Nucleus accumbens (tissue), 56 donors: ENCODE data around the gene CACNA1C.
"Not testable (repeated sequence)": the region's sequence is repeated elsewhere in the genome, so short reads cannot be mapped to it uniquely, and the experiment has no call there.

Source experiments
- DNase-seq, 56 donors: peaks; one replicate each; lab custom pipeline; 2025; lab: John Stamatoyannopoulos, UW

The CACNA1C gene

DNA sequence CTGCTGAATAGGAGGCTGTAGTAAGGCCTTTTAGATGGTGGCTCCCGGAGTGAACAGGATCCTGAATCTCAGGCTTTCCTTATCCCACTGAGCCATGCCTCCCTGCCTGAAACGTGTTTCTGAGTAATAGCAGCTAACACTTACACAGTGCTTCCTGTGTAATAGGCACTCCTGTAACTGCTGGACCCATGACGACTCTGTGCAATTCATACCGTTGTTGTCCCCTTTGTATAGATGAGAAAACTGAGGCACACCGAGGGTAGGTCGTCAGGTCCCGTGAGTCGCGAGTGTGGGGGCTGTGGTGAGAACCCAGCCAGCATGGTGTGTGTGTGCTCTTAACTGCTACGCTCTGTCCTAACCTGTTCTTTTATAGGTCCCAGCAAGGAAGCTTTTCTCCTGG, 193.6 kb downstream of the CACNA1C start:
- no peak for DNase-seq

DNA sequence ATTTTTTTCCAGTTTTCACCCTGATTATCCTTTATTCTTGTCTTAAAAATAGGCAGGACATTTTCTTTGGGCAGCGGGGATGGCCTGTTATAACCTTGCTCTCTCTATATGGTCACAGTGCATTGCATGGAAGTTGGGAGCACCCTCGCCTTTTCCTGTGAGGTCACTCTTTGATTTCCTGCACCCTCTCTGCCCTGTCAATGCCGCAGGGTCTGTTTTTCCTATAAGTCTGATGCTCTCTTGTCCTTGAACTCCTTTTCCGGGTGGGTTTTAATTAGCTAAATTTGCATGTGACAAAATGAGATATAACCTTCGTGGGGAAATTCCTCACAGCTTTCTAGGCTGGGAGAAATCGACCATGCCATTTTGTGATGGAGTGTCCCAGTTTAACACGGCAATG, 194.3 kb downstream of the CACNA1C start:
- DNase-seq: no peak

DNA sequence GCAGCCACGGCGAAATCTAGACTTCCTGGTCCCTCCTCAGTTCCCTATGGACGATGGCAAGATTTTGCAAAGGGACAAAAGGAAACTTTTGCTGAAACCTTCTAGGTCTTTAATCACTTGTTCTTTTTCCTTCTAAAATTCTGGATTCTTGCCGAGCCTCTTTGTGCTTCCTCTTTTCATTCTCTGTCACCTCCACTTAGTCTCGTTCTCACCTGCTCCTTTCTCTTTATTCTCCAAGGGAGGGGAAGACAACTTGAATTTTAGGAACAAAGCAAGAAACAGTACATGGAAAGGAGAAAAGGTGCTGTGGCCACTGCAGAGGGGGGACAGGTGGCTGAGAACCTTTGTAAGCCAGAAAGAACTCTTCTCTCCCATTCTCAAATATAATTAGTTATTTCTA, 194.8 kb downstream of the CACNA1C start:
- no peak for DNase-seq

DNA sequence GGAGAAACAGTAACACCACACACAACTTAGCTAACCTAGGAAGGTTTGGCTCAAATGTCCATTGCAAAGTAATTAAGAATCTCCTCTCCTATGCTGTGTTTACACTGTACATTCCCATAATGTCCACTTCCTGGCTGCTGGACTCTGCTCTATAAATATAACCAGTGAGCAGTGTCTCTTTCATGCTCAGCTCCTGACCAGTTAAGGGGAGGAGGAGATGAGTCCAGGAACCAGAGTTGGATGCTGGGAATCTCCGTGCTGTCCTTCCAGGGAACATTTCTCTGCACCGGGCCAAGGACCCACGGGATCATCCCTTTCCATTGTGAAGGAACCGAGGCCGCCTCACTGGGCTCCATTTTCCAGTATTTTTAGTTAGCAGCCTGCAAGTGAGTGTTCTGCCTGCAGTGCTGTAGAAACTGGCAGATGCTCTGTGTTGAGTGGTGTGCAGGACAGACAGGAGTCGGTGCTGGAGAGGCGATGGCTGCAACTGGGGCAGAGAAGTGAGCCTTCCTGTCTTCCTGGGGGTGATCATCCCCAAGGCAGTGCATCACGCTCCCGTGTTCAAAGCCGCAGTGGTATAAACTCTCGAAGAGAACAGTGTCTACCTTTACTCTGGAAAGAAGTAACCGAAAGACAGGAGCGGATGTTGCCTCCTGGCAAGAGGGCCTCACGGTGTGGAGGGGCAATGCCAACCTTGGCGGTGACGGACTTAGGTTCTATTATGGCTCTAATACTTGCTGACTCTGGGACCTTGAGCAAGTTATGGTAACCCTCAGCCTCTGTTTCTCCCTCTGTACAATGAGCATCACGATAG, 195.5 kb downstream of the CACNA1C start:
- DNase-seq: no peak

DNA sequence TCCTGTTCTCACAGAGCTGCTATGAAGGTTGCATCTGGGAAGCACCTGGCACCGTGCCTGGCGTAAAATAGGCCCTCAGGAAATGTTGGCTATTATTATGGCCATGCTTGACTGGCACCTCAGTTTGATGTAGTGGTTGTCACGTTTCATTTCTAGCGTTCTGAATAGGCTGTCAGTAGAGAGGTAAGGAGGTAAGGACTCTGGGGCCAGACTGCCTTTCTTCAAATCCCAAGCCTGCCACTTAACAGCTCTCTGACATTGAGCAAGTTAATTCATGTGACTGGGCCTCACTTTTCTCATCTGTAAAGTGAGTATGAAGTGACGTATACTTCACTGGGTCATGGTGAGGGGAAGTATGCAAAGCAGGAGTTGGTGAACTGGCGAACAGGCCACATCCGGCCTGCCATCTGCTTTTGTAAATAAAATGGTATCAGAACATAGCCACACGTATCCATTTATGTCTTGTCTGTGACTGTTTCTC, 196.2 kb downstream of the CACNA1C start:
- DNase-seq: no peak

DNA sequence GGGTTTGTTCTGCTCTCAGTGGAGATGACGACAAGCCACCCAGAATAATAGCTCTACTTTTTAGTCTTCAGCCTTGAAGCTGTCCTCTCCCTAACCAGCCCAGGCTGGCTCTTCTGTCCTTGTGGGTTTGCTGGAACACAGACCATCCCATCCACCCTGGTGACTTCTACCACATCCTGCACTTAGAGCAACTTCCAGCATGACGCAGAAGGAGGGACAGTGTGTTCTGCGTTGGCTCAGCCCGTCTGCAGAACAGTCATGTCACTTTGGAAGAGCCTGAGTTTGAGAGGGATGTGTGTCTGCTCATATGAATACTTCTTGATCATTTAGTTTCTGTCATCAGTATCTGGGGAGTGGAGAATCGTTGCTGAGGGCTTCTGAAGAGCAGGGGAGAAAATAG, 198.0 kb downstream of the CACNA1C start:
- no peak for DNase-seq

DNA sequence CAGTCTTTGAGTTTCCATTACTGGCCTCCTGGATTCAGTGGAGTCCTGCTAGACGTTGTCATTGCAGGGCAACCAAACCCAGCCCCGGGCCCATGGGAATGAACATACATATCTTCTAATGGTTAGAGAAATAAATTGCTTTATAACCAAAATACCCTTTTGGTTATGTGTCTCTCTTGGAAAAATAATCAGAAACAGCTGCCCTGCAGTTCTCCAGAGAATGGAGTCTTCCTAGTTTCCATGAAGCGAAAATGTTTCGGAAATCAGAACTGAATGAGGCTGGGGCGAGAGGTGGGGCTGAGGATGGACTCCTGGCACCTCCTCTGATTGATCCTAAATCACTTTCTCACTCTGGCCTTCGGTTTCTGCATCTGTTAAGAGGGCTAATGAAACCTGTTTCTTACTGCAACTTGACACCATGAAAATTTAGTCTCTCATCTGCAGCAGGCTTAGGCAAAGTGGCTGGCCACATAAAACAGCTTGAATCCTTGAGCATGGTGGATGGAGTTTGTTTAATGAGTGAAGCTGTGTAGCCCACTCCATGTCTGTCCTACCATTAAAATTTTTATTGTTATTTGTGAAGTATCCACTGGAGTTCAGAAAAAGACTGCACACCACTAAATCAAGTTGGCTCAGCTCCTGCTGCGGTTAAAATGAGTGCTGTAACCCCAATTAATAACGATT, 198.9 kb downstream of the CACNA1C start:
- no peak for DNase-seq

DNA sequence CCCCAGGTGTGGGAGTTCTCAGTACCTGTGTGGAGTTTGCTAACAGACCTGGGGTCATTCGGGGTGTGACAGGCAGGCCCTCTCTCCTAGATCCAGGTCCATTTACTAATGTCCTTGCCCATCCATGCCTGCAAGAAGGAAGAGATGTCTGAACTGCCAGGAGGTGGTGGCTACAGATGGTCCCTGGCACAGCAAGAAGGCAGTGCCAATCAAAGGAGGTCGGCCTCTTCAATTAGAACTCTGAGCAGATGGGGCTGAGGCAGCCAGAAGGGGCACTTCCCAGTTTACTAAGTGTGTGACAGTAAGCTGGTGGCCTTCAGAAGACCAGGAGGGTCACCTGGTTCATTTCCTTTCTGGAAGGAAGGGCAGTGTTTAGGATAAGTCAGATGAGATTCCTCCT, 202.5 kb downstream of the CACNA1C start:
- DNase-seq: no peak

DNA sequence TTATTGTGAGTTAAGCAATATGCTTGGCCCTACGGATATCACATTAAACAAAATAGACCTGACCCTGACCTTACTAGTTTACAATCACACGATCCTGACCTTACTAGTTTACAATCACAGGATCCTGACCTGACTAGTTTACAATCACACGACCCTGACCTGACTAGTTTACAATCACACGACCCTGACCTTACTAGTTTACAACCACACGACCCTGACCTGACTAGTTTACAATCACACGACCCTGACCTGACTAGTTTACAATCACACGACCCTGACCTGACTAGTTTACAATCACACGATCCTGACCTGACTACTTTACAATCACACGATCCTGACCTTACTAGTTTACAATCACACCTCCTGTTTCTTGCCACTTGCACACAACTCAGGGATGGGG, 202.9 kb downstream of the CACNA1C start:
- DNase-seq: not testable (repeated sequence)

DNA sequence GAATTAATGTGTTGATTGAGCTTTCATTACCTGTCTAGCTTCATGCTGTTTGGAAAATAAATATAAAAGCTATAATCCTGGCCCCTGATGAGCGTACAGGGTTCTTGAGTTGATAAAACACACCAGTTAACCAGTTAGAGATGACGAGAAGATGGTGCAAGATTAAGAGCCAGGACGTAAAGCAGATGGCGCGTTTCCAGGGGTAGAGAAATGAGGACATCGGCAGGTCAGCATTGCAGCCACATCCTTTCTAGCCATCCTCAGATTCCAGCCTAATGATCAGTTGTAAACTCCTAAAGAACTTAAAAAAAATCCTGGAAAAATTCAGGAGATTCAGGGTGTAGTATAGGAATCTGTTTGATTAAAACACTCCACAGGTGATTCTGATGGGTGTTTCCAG, 203.7 kb downstream of the CACNA1C start:
- no peak for DNase-seq

DNA sequence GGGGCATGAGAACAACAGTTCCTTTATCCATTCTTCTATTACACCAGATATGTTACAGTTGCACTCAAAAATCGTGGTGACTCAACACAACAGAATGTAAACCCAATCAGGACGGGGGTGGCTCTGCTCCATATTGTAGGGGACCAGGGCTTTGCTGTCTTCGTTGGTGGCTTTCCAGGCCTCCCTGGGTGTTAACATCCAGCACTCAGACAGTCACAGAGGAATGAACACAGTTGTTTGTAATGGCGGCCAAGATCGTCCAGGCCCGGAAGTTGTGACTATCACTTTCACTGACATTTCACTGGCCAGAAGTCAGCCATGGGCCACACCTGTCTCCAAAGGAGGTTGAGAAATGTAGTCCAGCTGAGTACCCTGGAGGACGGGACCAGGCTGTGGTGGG, 204.1 kb downstream of the CACNA1C start:
- no peak for DNase-seq

DNA sequence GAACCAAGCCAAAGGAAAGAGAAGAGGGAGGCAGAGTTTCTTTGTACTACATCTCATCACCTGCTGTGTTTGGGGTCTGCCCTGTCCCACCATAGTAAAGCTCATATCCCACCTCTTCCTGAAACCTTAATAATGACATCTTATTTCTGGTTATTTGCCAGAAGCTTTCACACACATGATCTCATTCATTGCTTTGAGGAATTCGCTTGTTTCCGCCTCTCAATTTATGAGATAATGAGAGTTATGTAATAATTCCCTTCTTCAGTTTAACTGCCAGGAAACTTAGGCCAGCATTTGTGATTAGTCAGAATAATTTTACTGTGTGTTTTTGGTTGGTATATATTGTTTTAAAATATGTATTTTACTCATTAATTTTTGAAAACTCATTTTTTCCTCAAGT, 205.2 kb downstream of the CACNA1C start:
- no peak for DNase-seq

DNA sequence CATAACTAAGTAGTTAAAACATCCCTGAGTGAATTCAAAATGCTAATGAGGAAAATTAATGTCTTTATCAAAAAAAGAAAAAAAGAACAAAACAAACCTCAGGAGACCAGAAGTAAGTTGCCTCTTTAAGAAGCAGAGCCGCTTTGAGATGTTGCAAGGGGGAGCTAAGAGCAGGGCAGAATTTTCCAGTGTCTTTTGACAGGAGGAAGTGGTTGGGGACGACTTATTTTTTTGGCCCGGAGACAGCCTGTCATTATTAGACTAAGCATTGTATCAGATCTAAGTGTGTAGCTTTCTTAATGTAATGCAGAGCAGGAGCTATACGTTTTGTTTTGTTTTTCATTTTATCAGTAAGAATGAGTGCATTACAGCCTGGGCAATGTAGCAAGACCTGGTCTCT, 206.6 kb downstream of the CACNA1C start:
- DNase-seq: no peak

DNA sequence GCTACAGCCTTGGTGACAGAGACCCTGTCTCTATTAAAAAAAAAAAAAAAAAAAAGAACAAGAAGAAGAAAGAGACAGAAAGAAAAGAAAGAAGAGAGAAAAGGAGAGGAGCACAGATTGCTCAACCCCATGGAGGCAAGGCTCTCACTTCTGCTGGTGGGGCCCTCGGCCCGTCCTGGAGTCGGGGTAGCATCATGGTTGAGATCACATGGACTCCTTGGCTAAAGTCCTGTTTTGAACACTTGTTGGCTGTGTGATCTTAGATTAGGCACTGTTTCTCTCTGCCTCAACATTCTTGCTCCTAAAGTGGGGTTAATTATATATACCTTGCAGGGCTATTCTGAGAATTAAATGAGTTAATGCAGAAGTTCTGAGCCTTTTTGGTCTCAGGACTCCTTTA, 207.7 kb downstream of the CACNA1C start:
- DNase-seq: no peak

DNA sequence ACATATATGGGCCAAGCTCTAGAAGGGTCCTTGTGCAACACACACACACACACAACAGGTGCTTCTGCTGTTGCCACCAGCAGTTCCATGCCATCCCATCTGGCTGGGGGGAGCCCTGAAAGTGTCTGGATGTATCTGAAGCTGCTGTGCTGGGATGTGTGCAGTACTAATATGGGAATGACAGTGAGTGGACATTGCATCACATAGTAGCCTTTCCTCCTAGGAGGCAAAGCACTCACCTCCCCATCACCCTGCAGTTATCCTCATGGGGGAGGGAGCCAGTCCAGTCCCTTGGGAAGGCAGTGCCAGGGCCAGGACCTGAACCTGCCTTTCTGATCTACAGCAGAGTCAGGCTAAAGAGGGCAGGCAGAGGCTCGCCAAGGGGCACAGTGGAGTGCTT, 208.9 kb downstream of the CACNA1C start:
- no peak for DNase-seq

DNA sequence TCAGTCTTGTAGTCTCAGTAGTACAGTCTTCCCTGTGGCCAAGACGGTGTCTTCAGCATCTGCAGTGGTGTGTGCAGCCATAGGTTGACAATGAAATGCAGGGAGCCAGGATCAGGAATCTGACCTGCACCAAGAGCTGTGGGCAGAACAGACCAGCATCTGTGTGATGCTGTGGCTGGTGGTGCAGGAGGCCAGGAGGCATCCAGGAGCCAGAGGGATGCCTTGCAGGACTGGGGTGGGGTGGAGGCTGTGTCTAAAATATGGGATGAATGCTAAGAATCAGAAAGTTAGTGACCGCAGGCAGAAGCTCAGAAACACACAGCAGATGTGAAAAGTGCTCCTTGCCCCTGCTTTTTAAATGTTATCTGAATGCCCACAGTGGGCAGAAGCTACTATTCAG, 209.7 kb downstream of the CACNA1C start:
- DNase-seq: no peak

DNA sequence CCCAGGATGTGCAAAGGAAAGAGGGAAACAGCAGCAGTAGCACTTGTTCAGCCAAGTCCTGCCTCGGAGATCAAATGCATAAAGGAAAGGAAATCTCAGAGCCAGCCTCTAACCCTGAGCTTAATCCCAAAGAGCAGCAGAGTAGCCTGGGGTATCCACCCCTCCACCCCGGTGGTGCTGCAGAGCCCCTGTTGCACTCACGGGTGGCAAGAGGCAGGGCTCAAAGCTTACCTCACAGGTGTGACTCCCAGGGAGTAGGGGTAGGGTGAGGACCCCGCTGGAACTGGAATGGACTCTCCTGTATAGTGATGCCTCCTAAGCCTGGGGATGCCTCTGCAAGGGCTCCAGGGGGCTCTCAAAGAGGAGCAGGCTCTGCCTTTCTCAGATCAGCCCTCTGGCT, 211.1 kb downstream of the CACNA1C start:
- no peak for DNase-seq

DNA sequence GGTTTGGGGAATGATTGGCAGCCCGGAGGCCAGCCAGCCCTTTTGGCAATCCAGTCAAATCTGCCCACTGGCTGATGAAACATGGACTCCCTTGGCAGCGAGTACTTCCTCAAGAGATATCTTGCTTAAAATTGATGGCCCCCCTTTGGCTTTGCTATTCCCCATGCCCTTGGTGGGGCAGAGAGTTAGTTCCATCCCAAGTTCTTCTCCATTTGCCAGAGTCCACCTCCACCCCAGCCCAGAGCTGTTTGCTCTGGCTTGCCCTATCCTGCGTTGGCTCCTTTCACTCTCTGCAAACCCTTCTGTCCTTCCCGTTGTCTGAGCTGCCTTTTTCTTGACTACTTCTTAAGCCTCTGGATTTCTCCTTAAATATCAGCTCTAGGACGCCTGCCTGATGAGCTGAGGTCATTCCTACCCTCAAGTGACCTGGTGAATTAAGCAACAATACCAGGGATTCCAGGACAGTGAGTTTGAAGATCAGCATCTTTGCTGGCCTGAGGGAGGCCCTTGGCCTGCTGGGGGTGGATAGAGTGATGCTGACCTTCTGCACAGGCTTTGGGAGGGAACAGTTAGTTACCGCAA, 212.0 kb downstream of the CACNA1C start:
- no peak for DNase-seq

DNA sequence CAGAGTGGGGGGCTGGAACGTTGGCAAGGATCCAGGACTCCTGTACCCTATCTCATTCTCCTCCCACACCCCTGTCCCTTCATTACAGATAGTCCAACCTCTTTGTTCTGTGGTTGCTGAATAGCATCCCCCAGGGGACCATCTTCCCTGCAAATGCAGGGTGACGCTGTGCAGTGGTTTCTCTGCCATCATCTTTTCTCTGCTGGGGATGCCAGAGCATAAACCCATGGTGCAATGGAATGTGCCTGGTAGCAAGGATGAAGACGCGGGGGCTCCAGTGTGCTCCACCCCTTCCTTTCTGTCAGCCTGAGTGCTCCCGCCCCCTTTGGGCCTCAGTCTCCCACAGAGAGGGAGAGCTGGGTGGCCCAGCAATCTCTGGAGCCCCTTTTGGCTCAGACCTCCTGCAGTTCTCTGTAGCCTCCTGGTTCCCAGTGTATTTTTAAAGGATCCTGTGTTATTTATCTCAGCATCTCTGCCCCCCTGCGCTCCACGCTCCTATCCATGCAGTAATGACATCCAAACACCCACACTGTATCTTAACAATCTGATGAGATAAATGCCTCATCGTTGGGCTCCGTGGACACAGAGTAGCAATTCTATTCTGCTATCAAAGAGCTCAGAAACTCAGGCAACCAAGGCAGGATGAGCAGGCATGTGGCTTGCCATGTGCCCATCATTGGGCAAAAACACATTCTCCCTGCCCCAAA, 212.8 kb downstream of the CACNA1C start:
- peak in 13 of 56 donors; percentile 3 to 42 (median 22) for DNase-seq

DNA sequence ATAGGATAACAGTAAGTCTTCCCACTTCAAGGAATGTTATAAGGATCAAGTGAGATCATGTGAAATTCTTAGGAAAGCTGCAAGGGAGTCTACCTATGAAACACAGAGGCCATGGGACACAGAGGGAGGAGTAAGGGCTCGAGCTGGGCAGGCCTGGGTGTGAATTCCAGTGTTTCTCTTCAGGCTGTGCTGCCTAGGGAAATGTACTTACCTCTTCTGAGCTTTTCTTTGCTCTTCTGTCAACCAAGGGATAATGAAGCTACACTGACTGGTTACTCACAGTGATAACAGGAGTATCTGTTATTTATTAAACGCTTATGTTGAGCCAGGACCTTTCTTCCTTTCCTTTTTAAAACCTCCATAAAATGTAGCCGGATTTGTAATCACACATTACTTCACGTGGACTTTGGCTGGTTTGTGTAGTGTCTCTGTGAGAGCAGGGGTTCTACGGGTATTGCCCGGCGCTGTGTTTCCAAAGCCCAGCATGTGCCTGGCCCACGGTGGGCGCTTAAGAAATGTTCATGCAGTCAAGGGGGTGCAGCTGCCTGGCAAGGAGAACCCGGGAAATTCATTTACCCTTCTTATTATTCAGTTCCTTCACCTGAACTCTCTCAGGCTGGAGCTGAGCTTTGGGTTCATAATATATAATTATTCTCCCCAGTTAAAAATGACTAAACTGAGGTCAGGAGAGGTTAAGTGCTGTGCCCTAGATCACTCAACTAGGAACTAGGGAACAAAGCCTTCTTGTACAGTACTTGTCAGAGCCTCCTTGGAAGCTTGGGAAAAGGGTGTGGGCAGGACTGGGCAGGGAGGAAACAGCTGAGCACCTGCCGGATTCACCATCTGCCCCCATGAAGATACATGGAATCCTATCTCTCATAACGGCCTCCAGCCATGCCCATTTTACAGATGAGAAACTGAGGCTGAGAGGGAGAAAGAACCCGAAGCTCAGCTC, 214.2 kb downstream of the CACNA1C start:
- no peak for DNase-seq
